GM23338 (cell line): ENCODE results near the gene SKP1. TPM values are rescaled to one million over a fixed set of nuclear protein-coding genes. Genes with fewer than 3 reads are reported as not detected.

Experiments used
- ATAC-seq: fragments of 200-7000 bp; cut with Tn5 transposase; 3 replicates; pipeline ENCODE4 v1.9.1; 2020
- DNase-seq: peaks from one replicate; pipeline ENCODE4 v3.0.0-alpha.2; 2015; ENCODE audit warnings: low spot score
- H2AFZ ChIP-seq: fragments of 200-600 bp; sonication (generic); 2 replicates; pipeline ENCODE4 v1.8.0; 2016; ENCODE audit warnings: antibody characterized with exemption, mild to moderate bottlenecking, moderate library complexity
- H3F3A ChIP-seq: fragments of 200-600 bp; sonication (generic); replicated peaks from 2 replicates; pipeline ENCODE4 v1.8.0; 2017; ENCODE audit warnings: antibody characterized with exemption, mixed run types, low read depth
- H3K27ac ChIP-seq: fragments of 200-600 bp; sonication (generic); 2 replicates; pipeline ENCODE4 v1.6.1; 2016; ENCODE audit warnings: low read depth
- H3K27me3 ChIP-seq: fragments of 200-600 bp; sonication (generic); 2 replicates; pipeline ENCODE4 v1.8.0; 2016; ENCODE audit warnings: mild to moderate bottlenecking, mixed run types, moderate library complexity; ENCODE audit not compliant: insufficient read depth
- H3K36me3 ChIP-seq: fragments of 200-600 bp; sonication (generic); 2 replicates; pipeline ENCODE4 v1.8.0; 2016; ENCODE audit warnings: mild to moderate bottlenecking; ENCODE audit not compliant: insufficient read depth
- H3K4me1 ChIP-seq: fragments of 200-600 bp; sonication (generic); 2 replicates; pipeline ENCODE4 v1.8.0; 2016; ENCODE audit warnings: mild to moderate bottlenecking, moderate library complexity; ENCODE audit not compliant: insufficient read depth
- H3K4me2 ChIP-seq: fragments of 200-600 bp; sonication (generic); 2 replicates; pipeline ENCODE4 v1.7.1; 2017; ENCODE audit warnings: mixed run types
- H3K4me3 ChIP-seq: fragments of 200-600 bp; sonication (generic); 2 replicates; pipeline ENCODE4 v1.6.1; 2016; ENCODE audit warnings: mixed run types
- H3K79me2 ChIP-seq: fragments of 200-600 bp; sonication (generic); replicated peaks from 2 replicates; pipeline ENCODE4 v1.8.0; 2017; ENCODE audit warnings: mild to moderate bottlenecking; ENCODE audit not compliant: insufficient read depth
- H3K9me2 ChIP-seq: fragments of 200-600 bp; sonication (generic); 2 replicates; pipeline ENCODE4 v1.8.0; 2017; ENCODE audit not compliant: insufficient read depth
- H4K20me1 ChIP-seq: fragments of 200-600 bp; sonication (generic); replicated peaks from 2 replicates; pipeline ENCODE4 v1.8.0; 2017; ENCODE audit warnings: mild to moderate bottlenecking; ENCODE audit not compliant: insufficient read depth
- H3K27ac Mint-ChIP-seq: 2 replicates; pipeline ENCODE4 v1.8.0; 2020; ENCODE audit warnings: inconsistent platforms, mild to moderate bottlenecking, moderate library complexity, mixed read lengths
- H3K27me3 Mint-ChIP-seq: 3 replicates; pipeline ENCODE4 v1.8.0; 2022; ENCODE audit warnings: low read depth, mild to moderate bottlenecking, moderate library complexity, mixed read lengths, inconsistent platforms; ENCODE audit not compliant: insufficient read depth, poor library complexity
- H3K36me3 Mint-ChIP-seq: 3 replicates; pipeline ENCODE4 v1.8.0; 2021; ENCODE audit warnings: low read depth, mild to moderate bottlenecking, inconsistent platforms, moderate library complexity, mixed read lengths
- H3K4me1 Mint-ChIP-seq: 3 replicates; pipeline ENCODE4 v1.8.0; 2020; ENCODE audit warnings: mild to moderate bottlenecking, inconsistent platforms, mixed read lengths
- H3K4me3 Mint-ChIP-seq: 3 replicates; pipeline ENCODE4 v1.8.0; 2021; ENCODE audit warnings: moderate library complexity, mild to moderate bottlenecking, inconsistent platforms, mixed read lengths
- H3K9me3 Mint-ChIP-seq: 3 replicates; pipeline ENCODE4 v1.8.0; 2020; ENCODE audit warnings: moderate library complexity, mild to moderate bottlenecking, inconsistent platforms, mixed read lengths
- ETS1 ChIP-seq: IDR thresholded peaks from 2 replicates; pipeline ENCODE4 v1.6.1; 2016; ENCODE audit warnings: antibody characterized with exemption
- EZH2 ChIP-seq: fragments of 200-600 bp; sonication (generic); IDR thresholded peaks from one replicate; pipeline ENCODE4 v1.8.0; 2017; ENCODE audit warnings: antibody characterized with exemption, mild to moderate bottlenecking, low read depth; ENCODE audit not compliant: unreplicated experiment
- JUNB ChIP-seq: IDR thresholded peaks from one replicate; pipeline ENCODE4 v1.6.1; 2016; ENCODE audit warnings: antibody characterized with exemption; ENCODE audit not compliant: unreplicated experiment
- NANOG ChIP-seq: IDR thresholded peaks from 2 replicates; pipeline ENCODE4 v1.6.1; 2016; ENCODE audit warnings: antibody characterized with exemption, borderline replicate concordance
- POLR2AphosphoS5 ChIP-seq: IDR thresholded peaks from 2 replicates; pipeline ENCODE4 v1.6.1; 2016; ENCODE audit warnings: antibody characterized with exemption, low read depth
- REST ChIP-seq: IDR thresholded peaks from one replicate; pipeline ENCODE4 v1.6.1; 2018; ENCODE audit warnings: antibody characterized with exemption; ENCODE audit not compliant: unreplicated experiment
- STAT1 ChIP-seq: IDR thresholded peaks from one replicate; pipeline ENCODE4 v1.6.1; 2016; ENCODE audit warnings: antibody characterized with exemption; ENCODE audit not compliant: unreplicated experiment
- ZNF331 ChIP-seq: fragments of 250-450 bp; sonication (Bioruptor Pico); IDR thresholded peaks from 2 replicates; pipeline ENCODE4 v1.5.0; 2020; ENCODE audit warnings: low read depth, mild to moderate bottlenecking, moderate library complexity
- ZNF462 ChIP-seq: fragments of 250-450 bp; sonication (Bioruptor Pico); IDR thresholded peaks from 2 replicates; pipeline ENCODE4 v1.5.0; 2020; ENCODE audit warnings: mild to moderate bottlenecking, moderate library complexity
- polyA plus RNA-seq: library from polyadenylated mRNA; unstranded; fragments of >200 nt; fragmentation: Nextera tagmentation; extraction: Ambion mirVana; gene quantifications from 2 replicates; pipeline ENCODE4 v1.2.1, GENCODE V29; 2016
- total RNA-seq: library from RNA; depleted of rRNA; stranded (reverse); fragments of >200 nt; shearing (Covaris generic); gene quantifications from 2 replicates; pipeline ENCODE4 v1.2.3, GENCODE V29; 2014

SKP1 gene
- total and polyA plus RNA-seq, 2 experiments from 2014 or later: 244 to 440 TPM

- H3K36me3 ChIP-seq: peaks cover 48% of the 10 kb centered on the region
Observed at GRCh38 chr5:134161513-134162395, 15.0 kb downstream of the SKP1 start.

More at GRCh38 chr5:134161513-134162395, 15.0 kb downstream of the SKP1 start:
- Histone ChIP-seq H3K4me1 (no peaks in the 10 kb centered on the region), H3F3A (no peaks in the 10 kb centered on the region), H3K9me2 (no peaks in the 10 kb centered on the region), H4K20me1 (peaks cover 2% of the 10 kb centered on the region; the same call in 1 of the 2 replicates), H3K4me2 (no peak overlapping the region), H3K27ac (no peak overlapping the region), H3K27me3 (no peaks in the 10 kb centered on the region), H3K4me3 (no peak overlapping the region), H3K79me2 (peaks cover 41% of the 10 kb centered on the region), H2AFZ (no peak overlapping the region)
- TF ChIP-seq ZNF462 (CRISPR knock-in tag) (no peak), EZH2 (no peak), ZNF331 (CRISPR knock-in tag) (no peak), STAT1 (no peak), POLR2AphosphoS5 (no peak), REST (no peak), ETS1 (no peak), JUNB (no peak), NANOG (no peak)
- H3K36me3 Mint-ChIP-seq: peaks cover 75% of the 10 kb centered on the region
- H3K27ac Mint-ChIP-seq: no peak overlapping the region
- ATAC-seq (no peak), DNase-seq (no peak)
- no peaks in the 10 kb centered on the region for H3K27me3 Mint-ChIP-seq
- no peaks in the 10 kb centered on the region for H3K4me1 Mint-ChIP-seq
- H3K4me3 Mint-ChIP-seq: no peak overlapping the region
- H3K9me3 Mint-ChIP-seq: no peaks in the 10 kb centered on the region; the same call in 1 of the 3 replicates
